Ovary (tissue), 9 donors: ENCODE data around the gene DLD. TPM values are rescaled to one million over a fixed set of nuclear protein-coding genes. Genes with fewer than 3 reads are reported as not detected.

Experiments used
- DNase-seq, 5 donors: peaks; one replicate each; pipeline ENCODE4 v3.0.0-alpha.2; 2019 to 2020
- H3K27ac ChIP-seq, 2 donors: fragments of 200-600 bp; one replicate each; pipeline versions ENCODE4 v1.5.1 to v1.8.0; 2019 to 2022
- H3K27me3 ChIP-seq: fragments of 200-600 bp; one replicate; pipeline ENCODE4 v1.8.0; 2022
- H3K36me3 ChIP-seq: fragments of 200-600 bp; sonication (generic); one replicate; pipeline ENCODE4 v1.5.1; 2019
- H3K4me1 ChIP-seq: one replicate; pipeline ENCODE4 v1.8.1; 2013; ENCODE audit warnings: mild to moderate bottlenecking, moderate library complexity; ENCODE audit not compliant: insufficient read depth
- H3K4me3 ChIP-seq: fragments of 200-600 bp; sonication (generic); one replicate; pipeline ENCODE4 v1.5.1; 2017
- H3K9me3 ChIP-seq, 2 donors: fragments of 200-600 bp in 1 of 2; sonication (generic) in 1 of 2; one replicate each; pipeline versions ENCODE4 v1.5.1 to v1.8.1; 2013 to 2019; ENCODE audit warnings: mild to moderate bottlenecking in 1 of 2, moderate library complexity in 1 of 2
- EP300 ChIP-seq: sonication (generic); formaldehyde crosslinking; IDR thresholded peaks from one replicate; pipeline ENCODE4 v1.6.1; 2017; ENCODE audit warnings: antibody characterized with exemption
- POLR2A ChIP-seq: fragments of 450-650 bp; IDR thresholded peaks from one replicate; pipeline ENCODE4 v1.6.1; 2017; ENCODE audit warnings: antibody characterized with exemption, mild to moderate bottlenecking, moderate library complexity
- WGBS, 3 donors: extraction: QIAGEN DNeasy Blood & Tissue Kit in 1 of 3; methylation state at CpG; one replicate each; pipeline versions ENCODE4 v1.1.5 to v1.1.7; 2013 to 2017; 5-methylcytosine and 5-hydroxymethylcytosine counted together
- intact Hi-C, 4 donors: fragments of 100-400 bp; cut with DNase I; formaldehyde crosslinking; loops; one replicate each; pipeline versions ENCODE4 v1.11.0 to v1.15.1; 2022 to 2023
- polyA plus RNA-seq, 2 donors: library from polyadenylated mRNA; stranded (reverse); fragments of 200-250 nt in 1 of 2; fragments of 350-450 nt in 1 of 2; fragmentation: Illumina TruSeq in 1 of 2; extraction: RNeasy Lipid Tissue Mini Kit (QIAGEN cat#74804) in 1 of 2; gene quantifications; one replicate each; pipeline ENCODE4 v1.2.3, GENCODE V29; 2013 to 2014
- total RNA-seq, 7 donors: library from RNA; depleted of rRNA in 2 of 7; stranded (reverse); fragments of >200 nt in 2 of 7; fragmentation: NEBNext Ultra II Directional in 3 of 7; extraction: Animal tissue kit (Norgen Biotek cat#: 25700) in 3 of 7; gene quantifications; one replicate each; pipeline versions ENCODE4 v1.1.0 to v1.2.4, GENCODE V29; 2016 to 2023
- TF ChIP-seq, protein P1 (sequence below), 3 donors: fragments of 450-650 bp in 2 of 3; fragments of 200-600 bp in 1 of 3; IDR thresholded peaks; one replicate each; pipeline versions ENCODE4 v1.5.1 to v1.8.0; 2016 to 2022; ENCODE audit warnings: antibody characterized with exemption in 3 of 3, mild to moderate bottlenecking in 1 of 3
- donor health status: DM: no; HTN: no; CAD: no; lungs with moderate emphysema.
- donor health status: DM: no; HTN: no; CAD: no.
- donor health status: Bipolar disorder and iron deficiency.
- donor health status: DM: yes; HTN: yes; CAD: no.
- donor health status: DM: no; HTN: no; CAD: no.
- donor health status: DM: yes; HTN: yes; CAD: no.

Gene DLD
- total and polyA plus RNA-seq, 9 donors: 35.4 to 92.9 (median 49.7) TPM

- no peak overlapping the region for H3K27ac ChIP-seq
- 64 to 71% (median 69%) methylated on average over 3 of the region's 3 CpGs for WGBS, 3 donors
- H3K27me3 ChIP-seq: no peaks in the 10 kb centered on the region
- no peak overlapping the region for H3K4me3 ChIP-seq
- H3K9me3 ChIP-seq: no peaks in the 10 kb centered on the region
- intact Hi-C loops: no loop called here
- H3K4me1 ChIP-seq: no peaks in the 10 kb centered on the region
- no peak for DNase-seq
- H3K36me3 ChIP-seq: no peaks in the 10 kb centered on the region
- TF ChIP-seq, protein P1, sequence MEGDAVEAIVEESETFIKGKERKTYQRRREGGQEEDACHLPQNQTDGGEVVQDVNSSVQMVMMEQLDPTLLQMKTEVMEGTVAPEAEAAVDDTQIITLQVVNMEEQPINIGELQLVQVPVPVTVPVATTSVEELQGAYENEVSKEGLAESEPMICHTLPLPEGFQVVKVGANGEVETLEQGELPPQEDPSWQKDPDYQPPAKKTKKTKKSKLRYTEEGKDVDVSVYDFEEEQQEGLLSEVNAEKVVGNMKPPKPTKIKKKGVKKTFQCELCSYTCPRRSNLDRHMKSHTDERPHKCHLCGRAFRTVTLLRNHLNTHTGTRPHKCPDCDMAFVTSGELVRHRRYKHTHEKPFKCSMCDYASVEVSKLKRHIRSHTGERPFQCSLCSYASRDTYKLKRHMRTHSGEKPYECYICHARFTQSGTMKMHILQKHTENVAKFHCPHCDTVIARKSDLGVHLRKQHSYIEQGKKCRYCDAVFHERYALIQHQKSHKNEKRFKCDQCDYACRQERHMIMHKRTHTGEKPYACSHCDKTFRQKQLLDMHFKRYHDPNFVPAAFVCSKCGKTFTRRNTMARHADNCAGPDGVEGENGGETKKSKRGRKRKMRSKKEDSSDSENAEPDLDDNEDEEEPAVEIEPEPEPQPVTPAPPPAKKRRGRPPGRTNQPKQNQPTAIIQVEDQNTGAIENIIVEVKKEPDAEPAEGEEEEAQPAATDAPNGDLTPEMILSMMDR (IDR thresholded peaks at IDR 0.05): no peak
- TF ChIP-seq POLR2A (no peak), EP300 (no peak)
Observed at GRCh38 chr7:107867858-107868466, 23.0 kb upstream of the DLD start.

DNA sequence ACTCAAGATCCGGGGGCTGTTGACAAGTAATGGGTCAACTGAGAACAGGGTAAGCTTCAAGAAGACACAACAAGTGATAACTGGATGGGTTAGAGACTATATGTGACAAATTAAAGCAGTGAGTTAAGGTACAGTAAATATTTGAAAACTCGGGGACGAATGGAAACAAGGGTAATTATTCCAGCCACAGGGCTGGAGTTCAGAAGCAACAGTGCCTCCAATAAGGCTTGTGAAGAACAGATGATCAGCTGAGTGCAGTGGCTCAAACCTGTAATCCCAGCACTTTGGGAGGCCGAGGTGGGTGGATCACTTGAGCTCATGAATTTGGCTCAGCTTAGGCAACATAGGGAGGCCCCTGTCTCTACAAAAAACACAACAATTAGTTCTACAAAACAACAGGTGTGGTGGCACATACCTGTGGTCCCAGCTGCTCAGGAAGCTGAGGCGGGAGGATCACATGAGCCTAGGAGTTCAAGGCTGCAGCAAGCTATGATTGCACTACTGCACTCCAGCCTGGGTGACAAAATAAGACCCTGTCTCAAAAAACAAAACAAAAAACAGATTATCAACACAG, 20.5 kb upstream of the DLD start:
- intact Hi-C loops: loop anchor here in 3 of 4 donors (5.0 to 10.0 kb wide), 3 partner anchors 113 to 274 kb away; partner anchors contain the start of gene CBLL1 (in 1 of the 3)
- H3K27ac ChIP-seq: no peak overlapping the region
- TF ChIP-seq EP300: no peak
- TF ChIP-seq POLR2A: no peak
- TF ChIP-seq, protein P1 (IDR thresholded peaks at IDR 0.05): no peak
- H3K4me1 ChIP-seq: no peaks in the 10 kb centered on the region
- H3K36me3 ChIP-seq: no peaks in the 10 kb centered on the region
- H3K4me3 ChIP-seq: no peak overlapping the region
- DNase-seq: no peak
- 42 to 61% (median 49%) methylated on average over 5 of the region's 5 CpGs for WGBS, 3 donors
- H3K27me3 ChIP-seq: no peaks in the 10 kb centered on the region
- H3K9me3 ChIP-seq: no peaks in the 10 kb centered on the region

DNA sequence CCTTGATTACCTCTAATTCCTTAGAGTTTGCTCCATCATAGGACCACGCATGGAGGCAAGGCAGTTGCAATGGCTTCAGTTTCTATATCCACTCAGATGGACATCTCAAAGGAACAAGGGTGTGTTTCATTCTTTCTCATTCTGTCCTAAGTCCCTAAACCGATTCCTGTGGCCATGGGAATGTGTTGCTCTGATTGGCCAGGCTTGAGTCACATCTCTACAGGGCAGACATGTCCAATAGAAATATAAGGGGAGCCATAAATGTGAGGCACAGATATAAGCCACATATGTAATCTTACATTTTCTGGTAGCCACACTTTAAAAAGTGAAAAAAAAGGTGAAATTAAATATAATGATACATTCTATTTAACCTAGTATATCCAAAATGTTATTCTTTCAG, 16.9 kb upstream of the DLD start:
- no peaks in the 10 kb centered on the region for H3K36me3 ChIP-seq
- H3K9me3 ChIP-seq: no peaks in the 10 kb centered on the region
- no peaks in the 10 kb centered on the region for H3K4me1 ChIP-seq
- intact Hi-C loops: loop anchor here in 3 of 4 donors (5.0 to 10.0 kb wide), 3 partner anchors 117 to 271 kb away; partner anchors contain the start of gene CBLL1 (in 1 of the 3)
- no peak overlapping the region for H3K27ac ChIP-seq
- no peaks in the 10 kb centered on the region for H3K27me3 ChIP-seq
- no peak for DNase-seq
- TF ChIP-seq EP300: no peak
- TF ChIP-seq POLR2A: no peak
- TF ChIP-seq, protein P1 (IDR thresholded peaks at IDR 0.05): no peak
- H3K4me3 ChIP-seq: no peak overlapping the region
- 72 to 77% (median 73%) methylated on average over 2 of the region's 2 CpGs for WGBS, 3 donors

- Histone ChIP-seq H3K9me3 (no peaks in the 10 kb centered on the region), H3K27ac (no peak overlapping the region), H3K4me3 (no peak overlapping the region), H3K4me1 (no peaks in the 10 kb centered on the region), H3K36me3 (no peaks in the 10 kb centered on the region), H3K27me3 (no peaks in the 10 kb centered on the region)
- TF ChIP-seq, protein P1 (IDR thresholded peaks at IDR 0.05): peak; percentile 39 to 83 (median 76)
- TF ChIP-seq POLR2A: no peak
- 14 to 20% (median 14%) methylated on average over 6 of the region's 6 CpGs for WGBS, 3 donors
- intact Hi-C loops: loop anchor here in 3 of 4 donors (5.0 to 10.0 kb wide), 4 partner anchors 118 to 413 kb away; partner anchors contain the start of gene CBLL1 (in 1 of the 3)
- peak in 2 of 5 donors; percentile 36 to 57 for DNase-seq
Observed at GRCh38 chr7:107874605-107875446, 16.2 kb upstream of the DLD start.
